Measurements from ENCODE around the gene OR10H5.

GRCh38 chr19:15828121-15828610 lies 40.7 kb downstream of the OR10H5 start:
- TF ChIP-seq CTCF (conservative IDR thresholded peaks at IDR 0.05), result no peak
- TF ChIP-seq ZFX (IDR thresholded peaks at IDR 0.05), result no peak
